CD4-positive, alpha-beta T cell treated with Interleukin-4 for 4 hours (primary cell): ENCODE measurements around the gene TUFT1.

Source experiments
- DNase-seq: peaks from one replicate; pipeline ENCODE4 v3.0.0-alpha.2; 2020

Gene TUFT1

DNA sequence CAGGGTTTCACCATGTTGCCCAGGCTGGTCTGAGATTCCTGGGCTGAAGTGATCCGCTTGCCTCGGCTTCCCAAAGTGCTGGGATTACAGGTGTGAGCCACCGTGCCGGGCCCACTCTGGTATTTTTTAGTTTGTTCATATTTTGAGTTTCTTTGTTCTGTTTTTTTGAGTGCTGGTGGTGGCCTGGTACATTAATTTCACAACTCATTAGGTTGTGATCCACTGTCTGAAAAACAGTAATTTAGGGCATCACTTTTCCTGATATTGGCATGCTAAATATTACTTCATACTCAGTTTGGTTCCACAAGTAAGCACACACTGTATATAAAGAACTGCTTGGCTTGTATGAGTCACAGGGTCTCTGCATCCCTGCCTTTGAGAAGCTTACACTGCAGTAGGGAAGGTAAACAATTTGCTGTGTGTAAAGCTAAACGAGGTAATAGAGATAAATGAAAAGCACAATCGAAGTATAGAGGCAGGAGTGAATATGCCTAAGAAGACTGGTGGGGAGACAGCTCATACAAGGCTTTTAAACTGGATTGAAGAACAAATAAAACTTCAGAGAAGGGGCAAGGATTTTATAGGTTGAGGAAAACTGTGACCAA lies 79.5 kb downstream of the TUFT1 start:
- no peak for DNase-seq

DNA sequence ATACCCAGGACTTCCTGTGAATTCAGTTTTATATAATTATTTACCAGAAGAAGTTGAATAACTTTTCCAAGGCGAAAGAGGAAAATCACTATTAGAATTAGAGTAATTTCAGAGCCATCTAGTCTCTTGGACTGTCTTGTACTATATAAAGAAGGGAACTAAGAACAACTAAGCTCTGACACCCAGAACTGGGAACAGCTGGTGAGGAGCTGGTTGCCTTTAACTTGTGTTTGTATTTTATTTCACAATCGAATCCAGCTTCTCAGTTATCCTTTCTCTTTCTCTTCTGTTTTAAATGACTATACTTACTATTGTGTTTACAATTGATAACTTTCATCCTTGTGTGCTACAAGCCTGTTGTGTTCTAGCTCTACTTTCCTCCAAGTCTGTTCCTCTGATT lies 80.2 kb downstream of the TUFT1 start:
- no peak for DNase-seq

- DNase-seq: no peak
Measured at GRCh38 chr1:151621351-151621750, 81.2 kb downstream of the TUFT1 start.

GRCh38 chr1:151624783-151625182 lies 84.7 kb downstream of the TUFT1 start:
- DNase-seq: no peak

- DNase-seq: no peak
Measured at GRCh38 chr1:151626740-151627334, 86.7 kb downstream of the TUFT1 start.

GRCh38 chr1:151629278-151629677 lies 89.2 kb downstream of the TUFT1 start:
- DNase-seq: no peak
